GM12865 (cell line): ENCODE measurements around the gene PRKCA.
"Not testable (repeated sequence)": the region's sequence is repeated elsewhere in the genome, so short reads cannot be mapped to it uniquely, and the experiment has no call there.

Experiments
- DNase-seq: peaks from one replicate; pipeline ENCODE4 v3.0.0; 2010; ENCODE audit warnings: low read depth
- H3K4me3 ChIP-seq: 2 replicates; pipeline ENCODE4 v1.5.1; 2011; ENCODE audit warnings: mild to moderate bottlenecking, low read depth, low read length, control low read depth
- CTCF ChIP-seq: IDR thresholded peaks from 2 replicates; pipeline ENCODE4 v1.5.1; 2011; ENCODE audit warnings: low read length, control low read depth, low read depth, inconsistent platforms; ENCODE audit not compliant: insufficient read depth; ENCODE audit errors: missing control alignments

The PRKCA gene

DNA sequence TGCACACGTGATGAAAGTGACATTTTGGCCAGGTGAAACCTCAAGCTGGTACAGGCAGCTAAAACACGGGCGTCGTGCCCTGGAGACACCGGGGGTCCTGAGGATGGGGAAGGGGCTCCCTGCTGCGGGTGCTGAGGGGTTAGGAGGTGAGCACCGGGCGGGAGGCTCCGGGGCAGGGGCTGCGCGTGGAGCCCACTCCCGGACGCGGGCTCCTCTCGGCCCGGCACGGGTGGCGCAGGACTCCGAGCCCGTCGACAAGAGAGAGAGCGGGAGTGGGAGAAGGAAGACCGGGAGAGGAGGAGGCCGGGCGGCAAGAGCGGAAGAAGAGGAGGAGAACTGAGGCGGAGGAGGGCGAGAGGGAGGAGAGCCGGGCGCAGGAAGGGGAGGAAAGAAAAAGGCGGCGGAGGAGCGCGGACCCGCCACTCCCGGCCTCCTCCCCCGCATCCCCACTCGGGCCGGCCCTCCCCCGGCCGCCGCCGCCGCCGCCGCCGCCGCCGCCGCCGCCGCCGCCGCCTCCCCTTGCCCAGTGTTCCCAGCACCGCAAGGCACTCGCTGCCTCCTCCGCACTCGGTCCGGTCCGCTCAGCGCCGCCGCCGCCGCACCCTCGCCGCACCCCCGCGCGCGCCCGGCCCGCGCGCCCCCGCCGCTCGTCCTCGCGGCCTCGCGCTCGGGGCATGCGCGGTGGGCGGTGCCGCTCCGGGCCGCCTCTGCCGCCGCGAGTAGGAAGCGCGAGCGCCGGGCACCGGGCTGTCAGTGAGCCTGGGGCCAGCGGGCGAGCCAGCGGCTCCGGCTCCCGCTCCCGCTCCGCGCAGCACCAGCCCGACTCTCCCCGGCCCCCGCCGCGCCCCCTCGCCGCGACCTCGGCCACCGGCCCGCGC, at the start of gene PRKCA:
Gene PRKCA (plus strand): TSS at position 750 of the 878 bp plus-strand sequence.
- peak; percentile 81 for DNase-seq
- peak within 1 kb of the TSS; percentile 81 for H3K4me3 ChIP-seq
- TF ChIP-seq CTCF: no peak

DNA sequence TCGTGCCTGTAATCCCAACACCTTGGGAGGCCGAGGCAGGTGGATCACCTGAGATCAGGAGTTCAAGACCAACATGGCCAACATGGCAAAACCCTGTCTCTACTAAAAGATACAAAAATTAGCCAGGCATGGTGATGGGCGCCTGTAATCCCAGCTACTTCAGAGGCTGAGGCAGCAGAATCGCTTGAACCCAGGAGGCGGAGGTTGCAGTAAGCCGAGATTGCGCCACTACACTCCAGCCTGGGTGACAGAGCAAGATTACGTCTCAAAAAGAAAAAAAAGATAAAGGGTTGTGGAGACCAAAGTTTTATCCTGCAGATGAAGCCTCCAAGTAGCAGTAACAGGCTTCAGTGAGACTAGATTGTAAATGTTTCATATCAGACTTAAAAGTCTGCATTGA, 49.0 kb upstream of the PRKCA start:
- DNase-seq, H3K4me3 ChIP-seq: not testable (repeated sequence)

DNA sequence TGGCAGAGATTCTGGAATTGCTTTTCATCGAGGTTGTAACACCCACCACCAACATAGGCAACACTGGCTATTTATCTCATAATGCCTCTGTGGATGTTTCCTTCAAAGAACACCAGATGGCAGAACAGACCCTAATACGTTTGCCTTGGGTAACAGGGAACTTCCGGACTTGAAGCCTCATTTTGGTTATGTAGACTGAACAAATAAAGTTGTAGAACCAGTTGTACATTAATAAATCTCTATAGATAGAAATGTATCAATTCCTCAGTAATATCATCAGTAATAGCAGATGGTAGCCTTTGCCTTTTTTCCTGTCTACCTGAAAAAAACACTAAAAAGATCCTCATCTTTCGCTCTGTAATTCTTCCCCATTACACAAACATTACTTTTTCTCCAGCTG, 47.3 kb upstream of the PRKCA start:
- peak; percentile 51 for TF ChIP-seq CTCF
- no peak overlapping the region for H3K4me3 ChIP-seq
- peak; percentile 76 for DNase-seq

- H3K4me3 ChIP-seq: no peak overlapping the region
- TF ChIP-seq CTCF: no peak
- DNase-seq: no peak
Measured at GRCh38 chr17:66255527-66255971, 46.9 kb upstream of the PRKCA start.

DNA sequence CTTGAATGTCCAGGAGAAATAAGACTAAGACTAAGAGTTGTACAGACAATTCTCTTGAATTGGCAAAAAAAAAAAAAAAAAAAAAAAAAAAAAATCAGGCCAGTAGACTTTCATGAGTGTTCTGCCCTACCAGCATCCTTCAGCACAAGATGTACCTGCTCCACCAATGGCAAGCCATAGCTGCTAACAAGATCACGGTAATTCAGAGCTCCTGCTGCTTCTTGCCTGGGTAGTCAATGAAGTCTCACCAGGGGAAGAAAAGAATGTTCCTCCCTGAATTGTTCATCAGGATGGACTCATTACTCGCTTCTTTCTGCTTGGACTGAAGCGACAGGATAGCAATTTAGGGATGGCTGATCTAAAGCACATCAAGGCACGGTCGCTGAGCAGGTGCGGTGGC, 42.1 kb upstream of the PRKCA start:
- TF ChIP-seq CTCF: no peak
- H3K4me3 ChIP-seq: no peak overlapping the region
- no peak for DNase-seq

DNA sequence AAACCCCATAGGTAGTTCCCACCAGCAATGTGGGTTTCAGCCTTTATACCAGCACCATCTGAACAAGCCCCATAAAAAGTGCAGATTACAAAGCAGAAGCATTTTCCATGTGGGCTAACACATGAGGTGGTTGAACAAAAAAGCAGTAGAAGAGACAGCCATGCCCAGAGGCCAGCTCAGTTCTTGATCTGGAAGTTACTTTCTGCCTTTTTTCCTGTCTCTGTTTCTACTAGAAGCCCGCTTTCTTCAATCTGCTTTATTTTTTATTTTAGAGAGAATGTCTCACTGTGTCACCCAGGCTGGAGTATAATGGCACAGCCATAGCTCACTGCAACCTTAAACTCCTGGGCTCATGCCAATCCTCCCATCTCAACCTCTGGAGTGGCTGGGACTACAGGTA, 41.7 kb upstream of the PRKCA start:
- H3K4me3 ChIP-seq: no peak overlapping the region
- no peak for TF ChIP-seq CTCF
- no peak for DNase-seq

DNA sequence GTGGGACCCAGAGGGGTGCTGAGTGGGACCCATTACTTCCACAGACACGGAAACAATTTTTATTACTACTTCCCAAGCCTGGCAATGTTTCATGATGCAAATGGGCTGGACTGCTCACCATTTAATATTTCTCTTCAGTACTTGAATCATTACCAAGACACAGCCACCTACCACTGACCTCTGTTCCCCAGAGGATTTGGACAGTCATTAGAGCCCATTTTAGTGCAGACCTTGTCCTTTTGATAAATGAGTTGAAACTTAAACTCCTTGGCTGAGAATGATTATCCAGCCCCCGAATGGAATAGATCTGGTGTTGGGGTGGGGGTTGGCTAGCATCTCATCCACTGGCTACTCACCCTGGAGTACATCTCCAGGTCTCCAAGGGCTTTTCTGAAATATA, 39.6 kb upstream of the PRKCA start:
- no peak overlapping the region for H3K4me3 ChIP-seq
- no peak for DNase-seq
- no peak for TF ChIP-seq CTCF
